ENCODE measurements around the gene FAM24B.

Gene FAM24B

GRCh38 chr10:122821808-122822207, 57.6 kb downstream of the FAM24B start:
- no peak for DNase-seq

DNA sequence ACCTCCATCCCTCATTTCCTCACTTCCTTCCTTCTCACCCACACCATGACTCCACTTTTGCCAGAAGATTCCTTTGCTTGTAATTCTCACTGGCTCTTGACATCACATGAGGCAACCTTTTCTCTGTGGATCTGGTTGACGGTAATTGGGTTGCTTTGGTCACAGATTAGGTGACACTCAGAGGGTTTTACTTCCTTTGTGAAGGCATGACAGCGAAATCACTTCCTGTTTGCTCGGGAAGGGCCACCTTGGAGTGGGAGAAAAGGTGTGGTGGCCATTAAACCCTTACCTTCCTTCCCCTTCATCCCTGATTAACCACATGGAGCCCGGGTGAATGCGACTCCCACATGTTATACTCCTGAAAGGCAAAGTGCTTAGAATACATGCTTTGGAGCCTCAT, 63.9 kb downstream of the FAM24B start:
- no peak for DNase-seq

- DNase-seq = no peak
Measured at GRCh38 chr10:122814493-122814892, 64.9 kb downstream of the FAM24B start.

- no peak for DNase-seq
Measured at GRCh38 chr10:122812751-122813150, 66.6 kb downstream of the FAM24B start.

DNA sequence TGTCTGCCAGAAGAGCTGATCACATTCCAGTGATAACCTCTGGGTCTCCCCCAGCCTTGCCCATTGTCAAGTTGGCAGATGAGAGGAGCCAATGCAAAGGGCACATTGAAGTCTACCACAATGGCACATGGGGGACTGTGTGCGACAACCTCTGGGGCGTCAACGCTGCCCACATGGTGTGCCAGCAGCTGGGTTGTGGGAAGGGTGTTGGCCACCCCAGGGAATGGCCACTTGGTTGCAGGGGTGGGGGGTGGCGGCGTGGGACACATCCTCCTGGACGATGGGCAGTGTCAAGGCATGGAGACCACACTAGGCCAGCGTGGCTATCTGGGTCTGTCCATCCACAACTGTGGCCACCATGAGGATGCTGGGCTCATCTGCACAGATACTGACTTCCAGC, 77.1 kb downstream of the FAM24B start:
- DNase-seq = no peak

Data from NCI-H526 treated with DMSO at 0.1 percent for 48 hours (cell line).